ENCODE data around the gene BTD.

GRCh38 chr3:15585111-15585845 is 16.3 kb upstream of the BTD start:
- TF ChIP-seq GLIS3 (CRISPR knock-in tag; IDR thresholded peaks at IDR 0.05) (no peak), RARB (CRISPR knock-in tag; IDR thresholded peaks at IDR 0.05) (no peak), ZFP3 (CRISPR knock-in tag; IDR thresholded peaks at IDR 0.05) (no peak), ZFP30 (CRISPR knock-in tag; IDR thresholded peaks at IDR 0.05) (no peak), BACH2 (CRISPR knock-in tag; IDR thresholded peaks at IDR 0.05; ENCODE audit: borderline replicate concordance) (no peak), ZNF8 (CRISPR knock-in tag; IDR thresholded peaks at IDR 0.05) (no peak), PATZ1 (CRISPR knock-in tag; IDR thresholded peaks at IDR 0.05; ENCODE audit: borderline replicate concordance) (no peak)

Measured in SK-N-SH treated with all-trans-retinoic acid at 6 μM for 48 hours (cell line).